ENCODE data around the gene OSBP2.

Gene OSBP2

DNA sequence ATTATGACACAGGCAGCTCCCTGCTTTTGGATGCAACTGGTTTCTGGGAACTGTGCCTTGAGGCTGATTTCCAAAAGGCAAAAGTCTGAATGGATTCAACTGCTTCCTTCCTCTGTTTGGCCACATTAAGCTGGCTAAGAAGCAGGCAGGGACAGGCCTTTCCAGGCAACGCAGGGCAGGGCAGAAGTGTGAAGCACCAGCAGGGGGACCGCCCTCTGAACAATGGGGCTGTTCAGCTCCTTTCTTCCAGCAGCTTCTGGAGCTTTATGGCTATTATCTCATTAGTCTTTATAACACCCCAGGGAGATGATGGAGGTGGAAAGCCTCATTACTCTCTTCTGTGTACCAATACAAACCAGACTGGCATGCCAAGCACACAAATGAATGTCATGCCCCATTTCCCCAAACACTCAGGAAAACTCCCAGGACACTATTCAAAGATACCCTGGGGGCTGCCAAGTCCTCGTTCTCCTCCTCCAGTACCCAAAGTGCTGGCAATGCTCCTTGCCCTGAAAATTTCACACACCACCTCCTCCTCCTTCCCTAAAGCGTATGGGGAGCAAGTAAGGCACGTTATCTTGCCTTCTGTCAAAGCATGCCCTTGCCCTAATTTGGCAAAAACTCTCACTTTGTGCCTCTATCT lies 252.6 kb downstream of the OSBP2 start:
- no peak for DNase-seq (ENCODE audit: low read depth)
- TF ChIP-seq, protein P1, sequence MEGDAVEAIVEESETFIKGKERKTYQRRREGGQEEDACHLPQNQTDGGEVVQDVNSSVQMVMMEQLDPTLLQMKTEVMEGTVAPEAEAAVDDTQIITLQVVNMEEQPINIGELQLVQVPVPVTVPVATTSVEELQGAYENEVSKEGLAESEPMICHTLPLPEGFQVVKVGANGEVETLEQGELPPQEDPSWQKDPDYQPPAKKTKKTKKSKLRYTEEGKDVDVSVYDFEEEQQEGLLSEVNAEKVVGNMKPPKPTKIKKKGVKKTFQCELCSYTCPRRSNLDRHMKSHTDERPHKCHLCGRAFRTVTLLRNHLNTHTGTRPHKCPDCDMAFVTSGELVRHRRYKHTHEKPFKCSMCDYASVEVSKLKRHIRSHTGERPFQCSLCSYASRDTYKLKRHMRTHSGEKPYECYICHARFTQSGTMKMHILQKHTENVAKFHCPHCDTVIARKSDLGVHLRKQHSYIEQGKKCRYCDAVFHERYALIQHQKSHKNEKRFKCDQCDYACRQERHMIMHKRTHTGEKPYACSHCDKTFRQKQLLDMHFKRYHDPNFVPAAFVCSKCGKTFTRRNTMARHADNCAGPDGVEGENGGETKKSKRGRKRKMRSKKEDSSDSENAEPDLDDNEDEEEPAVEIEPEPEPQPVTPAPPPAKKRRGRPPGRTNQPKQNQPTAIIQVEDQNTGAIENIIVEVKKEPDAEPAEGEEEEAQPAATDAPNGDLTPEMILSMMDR (IDR thresholded peaks at IDR 0.05; ENCODE audit: control insufficient read depth, extremely low read depth, insufficient read depth): no peak
- no peak overlapping the region for H3K4me3 ChIP-seq (ENCODE audit: low read depth, low read length)

GRCh38 chr22:30947816-30948454 lies 253.3 kb downstream of the OSBP2 start:
- DNase-seq (ENCODE audit: low read depth): no peak
- TF ChIP-seq, protein P1 (IDR thresholded peaks at IDR 0.05; ENCODE audit: control insufficient read depth, extremely low read depth, insufficient read depth): peak; percentile 52
- H3K4me3 ChIP-seq (ENCODE audit: low read depth, low read length): no peak overlapping the region

DNA sequence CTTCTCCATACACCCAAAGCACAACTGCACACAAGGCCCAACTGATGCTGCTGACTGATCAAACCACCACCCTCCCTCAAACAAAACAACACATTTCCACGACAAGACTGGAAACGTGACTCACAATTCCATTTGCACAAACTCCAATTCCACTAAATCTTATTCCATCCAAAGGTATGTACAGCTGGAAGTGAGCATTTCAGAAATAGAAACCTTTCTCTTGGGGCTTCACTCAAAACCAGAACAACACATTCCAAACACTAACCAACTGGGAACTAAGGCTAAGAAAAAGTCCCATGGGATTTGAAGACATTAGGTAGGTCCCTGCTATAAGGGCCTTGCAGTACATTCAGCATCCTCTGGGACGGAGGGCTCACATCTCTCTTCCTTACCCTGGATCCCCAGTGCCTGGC lies 254.3 kb downstream of the OSBP2 start:
- DNase-seq (ENCODE audit: low read depth): no peak
- TF ChIP-seq, protein P1 (IDR thresholded peaks at IDR 0.05; ENCODE audit: control insufficient read depth, extremely low read depth, insufficient read depth): no peak
- H3K4me3 ChIP-seq (ENCODE audit: low read depth, low read length): no peak overlapping the region

- DNase-seq (ENCODE audit: low read depth): no peak
- TF ChIP-seq, protein P1 (IDR thresholded peaks at IDR 0.05; ENCODE audit: control insufficient read depth, extremely low read depth, insufficient read depth): no peak
- H3K4me3 ChIP-seq (ENCODE audit: low read depth, low read length): no peak overlapping the region
Measured at GRCh38 chr22:30949934-30950660, 255.4 kb downstream of the OSBP2 start.

GRCh38 chr22:30953206-30953605 lies 258.5 kb downstream of the OSBP2 start:
- no peak for DNase-seq (ENCODE audit: low read depth)
- TF ChIP-seq, protein P1 (IDR thresholded peaks at IDR 0.05; ENCODE audit: control insufficient read depth, extremely low read depth, insufficient read depth): no peak

DNA sequence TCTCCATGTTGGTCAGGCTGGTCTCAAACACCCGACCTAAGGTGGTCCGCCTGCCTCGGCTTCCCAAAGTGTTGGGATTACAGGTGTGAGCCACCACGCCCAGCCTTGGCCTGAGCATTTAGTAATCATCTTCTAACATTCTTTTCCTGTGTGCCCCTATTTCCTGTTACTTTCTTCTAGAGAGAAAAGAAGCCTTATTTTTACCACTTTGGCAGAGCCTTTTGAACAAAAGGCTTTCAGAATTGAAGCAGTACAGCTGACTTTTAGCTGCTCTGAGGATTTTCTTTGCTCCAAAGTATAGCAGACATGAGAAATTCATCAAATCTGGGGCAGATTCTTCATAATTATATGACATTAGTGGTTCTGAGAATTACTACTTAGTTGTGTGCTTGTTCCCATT lies 260.5 kb downstream of the OSBP2 start:
- no peak for DNase-seq (ENCODE audit: low read depth)

More at GRCh38 chr22:30953206-30953605, 258.5 kb downstream of the OSBP2 start:
- no peak overlapping the region for H3K4me3 ChIP-seq (ENCODE audit: low read depth, low read length)

More for the DNA sequence above, 260.5 kb downstream of the OSBP2 start:
- H3K4me3 ChIP-seq (ENCODE audit: low read depth, low read length): no peak overlapping the region
- TF ChIP-seq, protein P1 (IDR thresholded peaks at IDR 0.05; ENCODE audit: control insufficient read depth, extremely low read depth, insufficient read depth): no peak
